GM10266 (cell line): ENCODE measurements around the gene KCNMA1.

Experiments
- DNase-seq: peaks from one replicate; pipeline ENCODE4 v3.0.0; 2012; ENCODE audit errors: extremely low spot score
- TF ChIP-seq, protein P1 (sequence below): IDR thresholded peaks from 2 replicates; pipeline ENCODE4 v1.5.1; 2012; ENCODE audit warnings: mild to moderate bottlenecking, low read depth; ENCODE audit not compliant: control insufficient read depth, insufficient read depth; ENCODE audit errors: missing control alignments

KCNMA1 gene

DNA sequence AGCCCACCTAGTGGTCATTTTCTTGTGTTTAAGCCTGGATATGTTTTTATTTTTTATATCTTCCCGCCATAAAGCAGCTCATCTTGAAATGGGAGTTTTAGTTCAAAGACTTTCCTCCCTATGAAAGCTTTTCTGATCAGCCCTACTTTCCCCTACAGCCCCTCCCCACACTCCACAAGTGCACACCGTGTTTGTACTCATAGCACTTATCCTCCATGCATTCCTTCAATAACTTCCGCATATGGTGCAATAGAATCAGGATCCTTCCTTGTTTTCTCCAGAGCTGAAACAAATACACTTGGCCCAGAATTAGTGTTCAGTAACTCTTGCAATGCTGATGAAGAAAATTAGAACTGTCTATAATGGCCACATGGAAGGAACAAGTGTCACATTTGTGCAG is 235.9 kb downstream of the KCNMA1 start:
- no peak for DNase-seq
- TF ChIP-seq, protein P1, sequence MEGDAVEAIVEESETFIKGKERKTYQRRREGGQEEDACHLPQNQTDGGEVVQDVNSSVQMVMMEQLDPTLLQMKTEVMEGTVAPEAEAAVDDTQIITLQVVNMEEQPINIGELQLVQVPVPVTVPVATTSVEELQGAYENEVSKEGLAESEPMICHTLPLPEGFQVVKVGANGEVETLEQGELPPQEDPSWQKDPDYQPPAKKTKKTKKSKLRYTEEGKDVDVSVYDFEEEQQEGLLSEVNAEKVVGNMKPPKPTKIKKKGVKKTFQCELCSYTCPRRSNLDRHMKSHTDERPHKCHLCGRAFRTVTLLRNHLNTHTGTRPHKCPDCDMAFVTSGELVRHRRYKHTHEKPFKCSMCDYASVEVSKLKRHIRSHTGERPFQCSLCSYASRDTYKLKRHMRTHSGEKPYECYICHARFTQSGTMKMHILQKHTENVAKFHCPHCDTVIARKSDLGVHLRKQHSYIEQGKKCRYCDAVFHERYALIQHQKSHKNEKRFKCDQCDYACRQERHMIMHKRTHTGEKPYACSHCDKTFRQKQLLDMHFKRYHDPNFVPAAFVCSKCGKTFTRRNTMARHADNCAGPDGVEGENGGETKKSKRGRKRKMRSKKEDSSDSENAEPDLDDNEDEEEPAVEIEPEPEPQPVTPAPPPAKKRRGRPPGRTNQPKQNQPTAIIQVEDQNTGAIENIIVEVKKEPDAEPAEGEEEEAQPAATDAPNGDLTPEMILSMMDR = no peak

DNA sequence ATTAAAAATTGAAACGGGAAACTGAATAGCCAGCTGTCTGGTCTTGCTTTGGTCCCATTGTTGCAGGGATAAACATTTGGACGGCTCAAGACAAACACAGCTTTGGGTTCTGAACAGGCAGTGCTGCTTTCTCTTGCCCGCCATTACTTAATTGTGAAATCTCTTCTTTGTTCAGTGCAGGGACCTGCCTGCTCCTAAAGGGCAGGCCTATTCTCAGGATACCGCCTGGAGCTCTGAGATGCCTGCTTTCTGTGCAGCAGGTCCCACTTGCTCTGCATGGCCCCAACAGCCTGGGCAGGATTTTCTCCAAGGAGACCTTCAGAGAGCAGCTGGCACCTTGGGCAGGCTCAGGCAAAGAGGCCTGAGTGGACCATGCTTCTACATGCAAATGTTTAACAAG is 237.6 kb downstream of the KCNMA1 start:
- TF ChIP-seq, protein P1 = no peak
- DNase-seq = no peak

DNA sequence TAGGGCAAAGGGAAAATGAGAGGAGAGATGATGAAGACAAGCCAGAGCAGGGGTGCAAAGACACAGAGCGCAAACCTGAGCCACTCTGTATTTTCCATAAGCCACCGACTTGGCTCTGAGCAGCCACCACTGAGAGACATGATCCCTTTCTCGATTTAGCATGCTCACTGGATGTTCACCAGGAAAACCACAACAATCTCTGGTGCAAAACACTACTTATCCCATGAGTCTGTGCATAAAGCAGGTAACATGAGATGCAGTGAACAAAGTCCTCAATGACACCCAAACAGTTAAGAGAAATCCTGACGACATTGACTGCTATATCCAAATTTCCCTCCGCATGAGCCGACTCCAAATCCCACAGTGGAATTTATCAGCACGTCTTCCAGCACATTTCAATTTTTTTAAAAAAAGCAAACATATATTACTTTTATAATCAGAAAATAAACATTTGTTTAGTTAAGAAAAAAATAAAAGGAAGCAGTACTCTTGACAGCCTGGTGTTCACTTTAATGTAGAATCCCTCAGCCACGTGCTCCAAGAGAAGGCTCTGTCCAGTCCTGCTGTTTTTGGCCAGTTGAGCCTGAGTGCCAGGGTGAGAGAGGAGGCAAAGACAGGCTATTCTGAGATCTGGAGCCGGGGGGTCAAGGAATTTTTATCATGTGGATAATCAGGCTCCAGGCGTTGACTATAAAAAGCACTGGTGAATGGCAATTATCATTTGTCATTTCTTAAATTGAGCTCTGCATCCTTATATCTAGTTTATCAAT is 238.4 kb downstream of the KCNMA1 start:
- TF ChIP-seq, protein P1 = no peak
- no peak for DNase-seq

DNA sequence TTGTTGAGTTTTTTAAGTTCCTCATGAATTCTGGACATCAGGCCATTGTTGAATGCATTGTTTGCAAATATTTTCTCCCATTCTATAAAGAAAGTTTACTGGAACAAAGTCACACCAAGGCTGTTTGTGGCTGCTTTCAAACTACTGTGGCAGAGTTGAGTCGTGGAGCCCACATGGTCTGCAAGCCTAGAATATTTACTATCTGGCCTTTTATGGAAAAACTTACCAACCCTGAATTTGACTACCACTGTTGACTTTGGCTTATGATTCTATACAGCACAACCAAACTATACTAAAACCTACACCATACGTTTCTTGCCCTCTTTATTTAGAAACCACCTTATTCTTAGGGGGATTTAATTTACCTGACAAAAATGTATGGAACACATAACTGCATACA is 239.1 kb downstream of the KCNMA1 start:
- no peak for DNase-seq
- TF ChIP-seq, protein P1 = no peak

DNA sequence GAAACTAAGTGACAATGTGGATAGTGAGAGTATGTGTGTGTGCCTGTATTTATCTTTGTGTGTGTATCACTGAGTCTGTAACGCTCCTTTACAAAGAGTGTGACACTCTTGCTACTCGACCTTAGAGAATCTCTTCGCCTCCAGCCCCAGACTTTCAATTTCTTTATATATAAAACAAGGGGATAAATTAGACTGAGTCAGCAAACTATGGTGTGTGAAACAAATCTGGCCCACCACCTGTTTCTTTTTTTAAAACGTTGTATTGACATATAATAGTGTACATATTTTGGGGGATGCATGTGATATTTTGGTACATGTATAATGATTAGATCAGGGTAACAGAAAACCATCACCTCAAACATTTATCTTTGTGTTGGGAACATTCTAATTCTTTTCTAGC is 240.5 kb downstream of the KCNMA1 start:
- TF ChIP-seq, protein P1 = no peak
- DNase-seq = no peak

DNA sequence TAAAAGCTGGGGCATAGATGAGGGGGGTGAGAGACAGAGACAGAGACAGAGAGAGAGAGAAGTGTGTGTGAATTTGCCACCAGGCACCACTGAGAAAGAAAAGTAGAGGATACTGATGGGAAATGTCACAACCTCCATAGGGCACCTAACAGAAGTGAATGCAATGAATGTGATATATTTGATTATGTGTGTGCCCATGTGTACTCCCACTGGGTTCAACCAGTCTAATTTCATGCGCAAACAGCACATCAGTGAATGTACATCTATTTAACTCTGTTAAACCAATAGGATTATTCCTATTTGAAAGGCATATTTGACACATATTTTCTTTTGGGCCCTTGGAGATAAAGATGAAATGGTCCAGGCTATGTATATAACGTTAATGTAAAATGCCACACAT is 241.3 kb downstream of the KCNMA1 start:
- TF ChIP-seq, protein P1 = no peak
- no peak for DNase-seq

DNA sequence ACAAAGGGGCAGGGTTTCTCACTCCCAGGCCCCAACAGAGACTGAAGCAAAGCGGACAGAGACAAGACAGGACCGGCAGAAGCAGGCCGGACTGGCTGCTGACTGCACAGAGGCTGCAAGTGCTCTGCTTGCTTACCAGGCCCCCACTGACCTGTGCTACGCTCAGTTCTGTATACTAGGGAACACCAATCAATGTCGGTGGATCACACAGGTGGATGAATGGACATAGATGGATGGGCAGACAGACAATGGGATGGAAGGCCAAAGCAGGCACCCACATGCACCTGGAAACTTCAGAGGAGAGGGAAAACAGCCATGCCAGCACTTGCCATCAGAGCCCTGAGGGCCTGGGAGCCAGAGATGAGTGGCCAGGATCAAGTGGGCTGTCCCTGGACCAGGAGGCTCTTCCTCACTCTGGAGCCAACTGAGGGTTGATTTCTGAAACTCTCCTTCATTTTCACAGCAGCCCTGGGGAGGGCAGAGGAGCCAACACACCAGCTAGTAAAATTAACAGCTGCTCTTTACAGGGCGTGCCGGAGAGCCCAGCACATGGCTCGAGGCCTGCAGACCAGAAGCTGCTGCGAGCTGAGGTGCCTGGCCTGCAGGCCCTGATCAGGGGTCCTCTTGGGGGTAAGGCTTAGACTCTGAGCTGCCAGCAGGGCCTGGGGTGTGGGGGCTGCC is 243.6 kb downstream of the KCNMA1 start:
- no peak for DNase-seq
- TF ChIP-seq, protein P1 = no peak
